Mesenteric fat pad (tissue), 1 donor: ENCODE measurements around the gene ADAMTS17. TPM values are rescaled to one million over a fixed set of nuclear protein-coding genes. Genes with fewer than 3 reads are reported as not detected.

ENCODE experiments used
- DNase-seq: peaks from one replicate; pipeline ENCODE4 v3.0.0-alpha.2; 2020; ENCODE audit warnings: low spot score
- total RNA-seq: library from RNA; stranded (reverse); fragmentation: NEBNext Ultra II Directional; extraction: Animal tissue kit (Norgen Biotek cat#: 25700); gene quantifications from one replicate; pipeline ENCODE4 v1.2.1, GENCODE V29; 2021
- donor health status: DM: yes; HTN: yes; CAD: no.

Gene ADAMTS17
- total RNA-seq, 1 donor from 2014 or later = 2.3 TPM

GRCh38 chr15:99923711-99924110 lies 418.1 kb downstream of the ADAMTS17 start:
- DNase-seq = no peak

Other genes starting within 250 kb of the ADAMTS17 start
- gene CERS3, start 187.0 kb upstream of the ADAMTS17 start, total RNA-seq = not detected